ENCODE results near the gene WNT2. TPM values are rescaled to one million over a fixed set of nuclear protein-coding genes. Genes with fewer than 3 reads are reported as not detected.

WNT2 gene
- total and polyA plus RNA-seq, 2 of the 4 experiments (the other 2 are of a cell fraction) = 1.8 to 1.9 TPM

DNA sequence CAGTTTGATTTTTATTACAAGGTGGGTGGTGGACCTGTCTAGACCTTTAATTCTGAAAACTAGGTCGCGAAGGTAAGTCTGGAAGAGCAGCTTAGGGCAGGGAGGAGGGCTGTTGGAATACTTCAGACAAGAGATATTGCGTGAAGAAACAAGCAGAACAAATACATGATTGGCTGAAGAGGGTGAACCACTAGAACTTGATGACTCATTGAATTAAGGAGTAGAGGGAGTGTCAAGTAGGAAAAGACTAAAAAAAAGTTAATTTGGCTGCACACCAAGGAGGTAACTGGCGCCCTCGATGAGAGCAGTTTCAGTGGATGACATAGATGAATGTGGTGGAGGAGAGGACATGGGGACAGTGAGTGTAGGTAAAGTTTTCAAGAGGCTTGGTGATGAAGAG lies 41.3 kb downstream of the WNT2 start:
- H3K4me1 ChIP-seq (ENCODE audit: control insufficient read depth, insufficient read depth, low read length) = peaks cover 22% of the 10 kb centered on the region
- H3K14ac ChIP-seq (replicated peaks; ENCODE audit: low read depth, low read length) = 0 out of 2 replicates have a peak overlapping the region, but pooled peaks have one; percentile 31
- H3K36me3 ChIP-seq (ENCODE audit: control insufficient read depth, insufficient read depth, low read length) = no peaks in the 10 kb centered on the region
- no peak for DNase-seq
- H2BK120ac ChIP-seq (ENCODE audit: low read depth, low read length) = peak overlapping the region; percentile 49; the same call in 1 of the 2 replicates
- peak overlapping the region; percentile 69 for H3K18ac ChIP-seq (ENCODE audit: low read depth, low read length)
- no peak overlapping the region for H3K4me2 ChIP-seq (ENCODE audit: low read depth, low read length)
- H3K4ac ChIP-seq (ENCODE audit: low read depth, low read length) = peak overlapping the region; percentile 53
- H2AFZ ChIP-seq (replicated peaks; ENCODE audit: low read length, poor library complexity) = no peak overlapping the region
- no peaks in the 10 kb centered on the region for H4K20me1 ChIP-seq (ENCODE audit: insufficient read depth, low read length)
- no peak overlapping the region for H3K4me3 ChIP-seq (ENCODE audit: insufficient read depth, low read depth, low read length)
- peak overlapping the region; percentile 80; the same call in 2 of the 3 replicates for H2BK15ac ChIP-seq (ENCODE audit: low read depth, low read length)
- H4K5ac ChIP-seq (ENCODE audit: low read depth, low read length) = peak overlapping the region; percentile 72
- H3K9me1 ChIP-seq (ENCODE audit: insufficient read depth, low read length) = peaks cover 24% of the 10 kb centered on the region
- ChIA-PET CTCF (no interaction called here), POLR2A (ENCODE audit: unreplicated experiment) (no interaction called here)
- peak overlapping the region; percentile 19 for H2AK9ac ChIP-seq (replicated peaks; ENCODE audit: low read depth, low read length, poor library complexity)
- BruUV-seq (replicated peaks) = no TSS peak
- dilution Hi-C loops (cut with HindIII; ENCODE audit: low sequenced_read_pairs, unreplicated experiment) (no loop called here), intact Hi-C loops (cut with micrococcal nuclease) (no loop called here), in situ Hi-C loops (cut with MboI; ENCODE audit: low sequenced_read_pairs) (no loop called here)
- no peak overlapping the region for H3K23ac ChIP-seq (ENCODE audit: low read depth, low read length)
- ATAC-seq (ENCODE audit: low read depth) = no peak
- peak overlapping the region; percentile 71 for H2BK20ac ChIP-seq (ENCODE audit: low read depth, low read length)
- H2AK5ac ChIP-seq (ENCODE audit: low read depth, low read length) = peak overlapping the region; percentile 72
- no peak overlapping the region for H3K56ac ChIP-seq (ENCODE audit: extremely low read depth, insufficient read depth, low read length)
- peak overlapping the region in 1 of 2 experiments; percentile 18; a peak in 1 of 4 replicates for H4K8ac ChIP-seq (ENCODE audit: low read depth in 2 of 2, low read length in 2 of 2)
- H3K79me1 ChIP-seq (ENCODE audit: low read depth in 1 of 2, low read length in 2 of 2) = no peaks in the 10 kb centered on the region
- WGBS, 2 experiments (ENCODE audit: extremely low coverage in 2 of 2, insufficient read length in 1 of 2) = 98% methylated on average over 5 of the region's 5 CpGs; no CpG with 5 or more reads in 1 of the 2 experiments
- no peak for TF ChIP-seq RAD21 (IDR thresholded peaks at IDR 0.05; ENCODE audit: low read length)
- no peak for TF ChIP-seq POLR2A (IDR thresholded peaks at IDR 0.05; ENCODE audit: low read depth, low read length)
- TF ChIP-seq NFE2L2 (IDR thresholded peaks at IDR 0.05; ENCODE audit: low read depth, low read length) = no peak
- TF ChIP-seq MAZ (IDR thresholded peaks at IDR 0.05; ENCODE audit: borderline replicate concordance, low read depth, low read length) = no peak
- no peak for TF ChIP-seq MXI1 (IDR thresholded peaks at IDR 0.05; ENCODE audit: borderline replicate concordance, low read depth, low read length)
- no peak for TF ChIP-seq RFX5 (IDR thresholded peaks at IDR 0.05; ENCODE audit: low read depth, low read length)
- 0 out of 2 replicates have a peak, but pooled peaks have one; percentile 10 for TF ChIP-seq FOS (IDR thresholded peaks at IDR 0.05; ENCODE audit: low read depth, low read length)
- no peak for TF ChIP-seq SMC3 (IDR thresholded peaks at IDR 0.05; ENCODE audit: low read depth, low read length)
- H3K27me3 ChIP-seq (ENCODE audit: control insufficient read depth, insufficient read depth, low read length) = no peaks in the 10 kb centered on the region
- peak overlapping the region; percentile 1; the same call in 1 of the 2 replicates for H4K91ac ChIP-seq (ENCODE audit: insufficient read depth, low read depth, low read length)
- H2BK5ac ChIP-seq (ENCODE audit: low read depth, low read length, poor library complexity, severe bottlenecking) = peak overlapping the region; percentile 35
- no peak overlapping the region for H3K9ac ChIP-seq (ENCODE audit: low read depth, low read length)
- no peak overlapping the region for H3K27ac ChIP-seq (ENCODE audit: insufficient read depth, low read length)
- H3K9me3 ChIP-seq (ENCODE audit: control insufficient read depth, insufficient read depth, low read length) = no peaks in the 10 kb centered on the region
